IPS-NIHi11 (cell line): ENCODE data around the gene CDYL.

Experiments
- DNase-seq: peaks from one replicate; pipeline ENCODE4 v3.0.0; 2012; ENCODE audit warnings: mixed read lengths, low spot score

The CDYL gene

GRCh38 chr6:4774296-4774695, 1.9 kb upstream of the CDYL start:
- DNase-seq = no peak

GRCh38 chr6:4774715-4775493, 1.3 kb upstream of the CDYL start:
- DNase-seq = peak; percentile 29

GRCh38 chr6:4775494-4776130, 592 bp upstream of the CDYL start:
- DNase-seq = peak; percentile 80

- DNase-seq = peak; percentile 68
These were observed 539 bp downstream of the CDYL start for GRCh38 chr6:4776493-4777393.

- no peak for DNase-seq
These were observed 1.3 kb downstream of the CDYL start for GRCh38 chr6:4777394-4777935.

- no peak for DNase-seq
These were observed 1.9 kb downstream of the CDYL start for GRCh38 chr6:4778086-4778485.

- no peak for DNase-seq
These were observed 4.2 kb downstream of the CDYL start for GRCh38 chr6:4780360-4780812.

- no peak for DNase-seq
These were observed 5.2 kb downstream of the CDYL start for GRCh38 chr6:4781426-4781825.

- no peak for DNase-seq
These were observed 5.9 kb downstream of the CDYL start for GRCh38 chr6:4781967-4782575.

GRCh38 chr6:4786996-4787395, 10.8 kb downstream of the CDYL start:
- DNase-seq = no peak

GRCh38 chr6:4788482-4788881, 12.3 kb downstream of the CDYL start:
- no peak for DNase-seq

GRCh38 chr6:4788953-4789584, 12.9 kb downstream of the CDYL start:
- DNase-seq = peak; percentile 37

- no peak for DNase-seq
These were observed 14.1 kb downstream of the CDYL start for GRCh38 chr6:4790158-4790899.

- DNase-seq = peak; percentile 48
These were observed 18.0 kb downstream of the CDYL start for GRCh38 chr6:4794140-4794707.

- no peak for DNase-seq
These were observed 21.4 kb downstream of the CDYL start for GRCh38 chr6:4797587-4797986.

- no peak for DNase-seq
These were observed 23.7 kb downstream of the CDYL start for GRCh38 chr6:4799912-4800311.

- DNase-seq = no peak
These were observed 24.5 kb downstream of the CDYL start for GRCh38 chr6:4800662-4801061.

- no peak for DNase-seq
These were observed 25.4 kb downstream of the CDYL start for GRCh38 chr6:4801491-4802110.

- no peak for DNase-seq
These were observed 26.2 kb downstream of the CDYL start for GRCh38 chr6:4802312-4802935.
